Measurements from ENCODE around the gene ARID4B.
"Not testable (repeated sequence)": the region's sequence is repeated elsewhere in the genome, so short reads cannot be mapped to it uniquely, and the experiment has no call there.

Gene ARID4B

GRCh38 chr1:235264327-235264726 lies 63.7 kb downstream of the ARID4B start:
- no peak for TF ChIP-seq CTCF (IDR thresholded peaks at IDR 0.05; ENCODE audit: control insufficient read depth, insufficient read depth, low read depth, low read length, missing control alignments)
- no peak overlapping the region for H3K4me3 ChIP-seq (ENCODE audit: control insufficient read depth, low read depth, low read length)
- no peak for DNase-seq (ENCODE audit: low read depth)

GRCh38 chr1:235262539-235262938 lies 65.4 kb downstream of the ARID4B start:
- TF ChIP-seq CTCF (IDR thresholded peaks at IDR 0.05; ENCODE audit: control insufficient read depth, insufficient read depth, low read depth, low read length, missing control alignments) = no peak
- no peak overlapping the region for H3K4me3 ChIP-seq (ENCODE audit: control insufficient read depth, low read depth, low read length)
- DNase-seq (ENCODE audit: low read depth) = no peak

GRCh38 chr1:235261243-235261642 lies 66.7 kb downstream of the ARID4B start:
- no peak for TF ChIP-seq CTCF (IDR thresholded peaks at IDR 0.05; ENCODE audit: control insufficient read depth, insufficient read depth, low read depth, low read length, missing control alignments)
- H3K4me3 ChIP-seq (ENCODE audit: control insufficient read depth, low read depth, low read length) = no peak overlapping the region
- DNase-seq (ENCODE audit: low read depth) = no peak

- TF ChIP-seq CTCF (IDR thresholded peaks at IDR 0.05; ENCODE audit: control insufficient read depth, insufficient read depth, low read depth, low read length, missing control alignments) = no peak
- no peak for DNase-seq (ENCODE audit: low read depth)
- no peak overlapping the region for H3K4me3 ChIP-seq (ENCODE audit: control insufficient read depth, low read depth, low read length)
Observed at GRCh38 chr1:235259133-235259778, 68.7 kb downstream of the ARID4B start.

GRCh38 chr1:235258068-235258467 lies 69.9 kb downstream of the ARID4B start:
- not testable (repeated sequence) for DNase-seq (ENCODE audit: low read depth); H3K4me3 ChIP-seq (ENCODE audit: control insufficient read depth, low read depth, low read length)

- no peak overlapping the region for H3K4me3 ChIP-seq (ENCODE audit: control insufficient read depth, low read depth, low read length)
- TF ChIP-seq CTCF (IDR thresholded peaks at IDR 0.05; ENCODE audit: control insufficient read depth, insufficient read depth, low read depth, low read length, missing control alignments) = no peak
- no peak for DNase-seq (ENCODE audit: low read depth)
Observed at GRCh38 chr1:235254721-235255120, 73.3 kb downstream of the ARID4B start.

GRCh38 chr1:235253219-235253962 lies 74.6 kb downstream of the ARID4B start:
- no peak overlapping the region for H3K4me3 ChIP-seq (ENCODE audit: control insufficient read depth, low read depth, low read length)
- TF ChIP-seq CTCF (IDR thresholded peaks at IDR 0.05; ENCODE audit: control insufficient read depth, insufficient read depth, low read depth, low read length, missing control alignments) = peak; percentile 91
- peak; percentile 21 for DNase-seq (ENCODE audit: low read depth)
